Spleen (tissue), 7 donors: ENCODE measurements around the gene CRYL1.

Experiments
- POLR2A ChIP-seq, 3 donors: fragments of 450-650 bp; IDR thresholded peaks; one replicate each; pipeline ENCODE4 v1.5.1; 2017; ENCODE audit warnings: antibody characterized with exemption in 3 of 3, mild to moderate bottlenecking in 1 of 3
- POLR2AphosphoS5 ChIP-seq, 3 donors: sonication (generic); formaldehyde crosslinking; IDR thresholded peaks; one replicate each; pipeline ENCODE4 v1.5.1; 2017; ENCODE audit warnings: antibody characterized with exemption in 3 of 3
- TF ChIP-seq, protein P1 (sequence below), 11 experiments: fragments of 200-600 bp in 7 of 11; fragments of 450-650 bp in 4 of 11; sonication (generic) in 4 of 11; IDR thresholded peaks in 8 of 11; conservative IDR thresholded peaks in 3 of 11; 1 replicate in 7 of 11; 2 replicates in 4 of 11; pipeline versions ENCODE4 v1.4.0 to v1.8.0; 2016 to 2021; ENCODE audit warnings: antibody characterized with exemption in 11 of 11, inconsistent platforms in 4 of 11, mild to moderate bottlenecking in 1 of 11
- donor health status: DM: no; HTN: no; CAD: no; lungs with moderate emphysema.
- donor health status: DM: no; HTN: no; CAD: no.
- donor health status: DM: no; HTN: no; CAD: no.

DNA sequence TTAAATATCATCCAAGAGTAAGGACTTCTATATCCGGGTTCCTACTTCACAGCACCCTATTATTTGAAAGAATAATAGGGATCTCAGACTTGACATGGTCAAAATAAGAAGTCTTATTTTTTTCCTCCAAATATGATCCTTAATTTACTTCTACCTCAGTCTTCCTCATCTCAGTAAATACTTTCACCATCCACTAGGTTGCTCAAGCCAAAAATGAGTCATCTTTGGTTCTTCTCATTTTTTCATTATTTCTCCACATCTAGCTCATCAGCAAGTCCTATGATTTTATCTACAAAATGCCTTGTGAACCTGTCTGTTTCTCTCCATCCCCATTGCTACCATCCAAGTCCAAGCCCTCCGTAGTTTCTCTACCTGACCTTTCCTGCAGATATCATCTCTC lies 171.7 kb downstream of the CRYL1 start:
- TF ChIP-seq, protein P1, sequence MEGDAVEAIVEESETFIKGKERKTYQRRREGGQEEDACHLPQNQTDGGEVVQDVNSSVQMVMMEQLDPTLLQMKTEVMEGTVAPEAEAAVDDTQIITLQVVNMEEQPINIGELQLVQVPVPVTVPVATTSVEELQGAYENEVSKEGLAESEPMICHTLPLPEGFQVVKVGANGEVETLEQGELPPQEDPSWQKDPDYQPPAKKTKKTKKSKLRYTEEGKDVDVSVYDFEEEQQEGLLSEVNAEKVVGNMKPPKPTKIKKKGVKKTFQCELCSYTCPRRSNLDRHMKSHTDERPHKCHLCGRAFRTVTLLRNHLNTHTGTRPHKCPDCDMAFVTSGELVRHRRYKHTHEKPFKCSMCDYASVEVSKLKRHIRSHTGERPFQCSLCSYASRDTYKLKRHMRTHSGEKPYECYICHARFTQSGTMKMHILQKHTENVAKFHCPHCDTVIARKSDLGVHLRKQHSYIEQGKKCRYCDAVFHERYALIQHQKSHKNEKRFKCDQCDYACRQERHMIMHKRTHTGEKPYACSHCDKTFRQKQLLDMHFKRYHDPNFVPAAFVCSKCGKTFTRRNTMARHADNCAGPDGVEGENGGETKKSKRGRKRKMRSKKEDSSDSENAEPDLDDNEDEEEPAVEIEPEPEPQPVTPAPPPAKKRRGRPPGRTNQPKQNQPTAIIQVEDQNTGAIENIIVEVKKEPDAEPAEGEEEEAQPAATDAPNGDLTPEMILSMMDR (IDR thresholded peaks at IDR 0.05 in 8 of 11, conservative IDR thresholded peaks at IDR 0.05 in 3 of 11): no peak
- TF ChIP-seq POLR2AphosphoS5 (IDR thresholded peaks at IDR 0.05) (no peak), POLR2A (IDR thresholded peaks at IDR 0.05) (no peak)
